Measurements from ENCODE around the gene STIP1. TPM values are rescaled to one million over a fixed set of nuclear protein-coding genes. Genes with fewer than 3 reads are reported as not detected.

The STIP1 gene
- total and polyA plus RNA-seq, 9 of the 15 experiments (the other 6 are each of a cell fraction or from before 2014, with no cell fraction given): 58.1 to 465 (median 346) TPM

DNA sequence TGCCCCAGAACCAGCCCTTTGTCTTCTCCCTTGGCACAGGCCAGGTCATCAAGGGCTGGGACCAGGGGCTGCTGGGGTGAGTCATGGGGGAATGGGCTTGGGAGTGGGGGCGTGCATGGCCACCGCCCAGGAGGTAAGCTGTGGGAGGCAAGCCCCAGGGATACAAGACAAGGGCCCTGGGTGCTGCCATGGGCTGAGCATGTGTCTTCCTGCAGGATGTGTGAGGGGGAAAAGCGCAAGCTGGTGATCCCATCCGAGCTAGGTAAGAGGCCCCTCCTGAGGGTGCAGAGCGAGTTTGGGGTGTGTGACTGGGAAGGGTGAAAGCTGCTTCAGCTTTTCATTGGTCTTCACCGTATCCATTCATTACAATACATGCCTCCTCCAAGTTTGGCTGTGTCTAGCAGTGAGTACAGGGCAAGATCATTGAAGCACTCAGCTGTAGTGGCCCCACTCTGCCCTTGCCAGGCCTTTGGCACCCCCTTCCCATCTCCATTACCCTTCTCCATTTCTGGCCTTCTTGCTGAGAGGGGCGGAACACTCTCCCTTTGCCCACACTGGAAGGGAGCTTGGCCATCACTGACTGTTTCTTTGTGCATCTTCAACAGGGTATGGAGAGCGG lies 57.4 kb downstream of the STIP1 start (continued):
- TF ChIP-seq AFF4 (CRISPR knock-in tag; IDR thresholded peaks at IDR 0.05) (no peak), TARDBP (IDR thresholded peaks at IDR 0.05) (no peak), ELF2 (CRISPR knock-in tag; IDR thresholded peaks at IDR 0.05) (no peak), MED1 (CRISPR knock-in tag; IDR thresholded peaks at IDR 0.05; ENCODE audit: borderline replicate concordance) (no peak), ERF (CRISPR knock-in tag; IDR thresholded peaks at IDR 0.05) (no peak), HDAC6 (IDR thresholded peaks at IDR 0.05; ENCODE audit: low read depth, low read length) (no peak)
- TF ChIP-seq, protein P1, sequence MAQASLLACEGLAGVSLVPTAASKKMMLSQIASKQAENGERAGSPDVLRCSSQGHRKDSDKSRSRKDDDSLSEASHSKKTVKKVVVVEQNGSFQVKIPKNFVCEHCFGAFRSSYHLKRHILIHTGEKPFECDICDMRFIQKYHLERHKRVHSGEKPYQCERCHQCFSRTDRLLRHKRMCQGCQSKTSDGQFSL (CRISPR knock-in tag; IDR thresholded peaks at IDR 0.05): 0 out of 2 replicates have a peak, but pooled peaks have one; percentile 12
- TF ChIP-seq, protein P1 (tag; IDR thresholded peaks at IDR 0.05): no peak
